ENCODE results near the gene ANKS1A. TPM values are rescaled to one million over a fixed set of nuclear protein-coding genes. Genes with fewer than 3 reads are reported as not detected.

The ANKS1A gene
- total RNA-seq, 1 donor: 4.8 TPM

- H3K27me3 ChIP-seq (ENCODE audit: insufficient read depth, low read length): no peaks in the 10 kb centered on the region
- no peak overlapping the region for H3K4me3 ChIP-seq (ENCODE audit: low read length)
- H3K4me1 ChIP-seq (ENCODE audit: insufficient read depth, low read length): no peaks in the 10 kb centered on the region
- H3K9me3 ChIP-seq (ENCODE audit: low read depth, low read length): no peaks in the 10 kb centered on the region
Observed at GRCh38 chr6:35065441-35065800, 176.4 kb downstream of the ANKS1A start.

GRCh38 chr6:35065870-35066269 is 176.8 kb downstream of the ANKS1A start:
- H3K9me3 ChIP-seq (ENCODE audit: low read depth, low read length): no peaks in the 10 kb centered on the region
- H3K27me3 ChIP-seq (ENCODE audit: insufficient read depth, low read length): no peaks in the 10 kb centered on the region
- no peaks in the 10 kb centered on the region for H3K4me1 ChIP-seq (ENCODE audit: insufficient read depth, low read length)
- no peak overlapping the region for H3K4me3 ChIP-seq (ENCODE audit: low read length)

DNA sequence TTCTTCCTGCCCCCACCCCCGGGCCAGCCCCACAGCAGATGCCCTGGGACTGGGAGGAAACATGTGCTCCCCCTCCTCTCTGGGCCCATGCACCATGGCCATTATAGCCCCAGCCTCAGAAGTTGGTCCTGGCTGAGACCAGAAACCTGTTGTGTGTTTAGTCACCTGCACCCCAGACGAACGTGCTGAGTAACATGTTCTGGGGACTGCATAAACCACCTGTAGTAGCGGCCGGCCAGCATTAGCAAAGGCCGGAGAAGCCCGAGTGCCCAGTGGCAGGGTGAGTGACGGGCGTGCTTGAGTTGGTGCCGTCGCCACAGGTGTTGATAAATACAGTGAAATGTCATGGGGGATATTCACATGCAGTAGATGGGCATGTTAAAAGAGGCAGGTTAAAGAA is 178.2 kb downstream of the ANKS1A start:
- no peaks in the 10 kb centered on the region for H3K27me3 ChIP-seq (ENCODE audit: insufficient read depth, low read length)
- no peak overlapping the region for H3K4me3 ChIP-seq (ENCODE audit: low read length)
- no peaks in the 10 kb centered on the region for H3K9me3 ChIP-seq (ENCODE audit: low read depth, low read length)
- H3K4me1 ChIP-seq (ENCODE audit: insufficient read depth, low read length): no peaks in the 10 kb centered on the region

DNA sequence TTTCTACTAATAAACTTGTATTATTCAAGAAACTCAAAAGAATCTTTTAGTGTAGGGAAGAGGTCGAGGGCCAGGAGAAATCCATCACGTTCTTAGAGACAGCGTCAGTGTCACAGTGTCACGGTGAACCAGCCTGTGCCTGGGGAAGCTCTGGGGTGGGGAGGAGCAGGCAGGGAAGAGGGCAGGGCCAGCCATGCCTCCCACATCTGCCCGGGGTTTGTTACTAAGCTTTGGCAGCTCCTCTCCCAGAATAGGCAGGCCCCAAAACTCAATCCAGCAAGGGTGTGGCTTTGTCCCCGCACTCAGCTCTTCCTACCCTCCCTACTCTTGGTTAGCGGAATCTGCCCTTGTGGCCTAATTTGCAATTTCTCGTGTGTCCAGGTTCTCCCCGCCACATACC is 179.2 kb downstream of the ANKS1A start:
- no peak overlapping the region for H3K4me3 ChIP-seq (ENCODE audit: low read length)
- no peaks in the 10 kb centered on the region for H3K9me3 ChIP-seq (ENCODE audit: low read depth, low read length)
- H3K4me1 ChIP-seq (ENCODE audit: insufficient read depth, low read length): no peaks in the 10 kb centered on the region
- no peaks in the 10 kb centered on the region for H3K27me3 ChIP-seq (ENCODE audit: insufficient read depth, low read length)

DNA sequence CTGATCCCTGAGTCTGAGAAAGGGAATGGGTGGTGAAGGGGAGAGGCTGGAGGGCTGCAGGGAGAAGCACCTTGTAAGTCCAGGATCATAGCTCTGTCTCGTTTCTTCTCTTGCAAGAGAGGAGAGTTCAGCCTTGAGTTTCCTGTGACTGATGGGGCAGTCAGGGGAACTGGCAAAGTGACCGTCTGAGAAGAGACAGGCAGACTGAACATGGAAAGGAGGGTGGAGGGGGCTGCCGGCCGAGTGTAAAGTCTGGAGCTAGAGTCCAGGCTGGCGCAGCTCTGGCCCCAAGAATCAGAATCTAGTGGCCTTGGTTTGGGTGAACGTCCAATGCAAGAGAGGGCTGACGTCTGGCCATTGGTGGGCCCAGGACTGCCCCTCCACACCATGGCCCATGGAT is 179.6 kb downstream of the ANKS1A start:
- H3K4me1 ChIP-seq (ENCODE audit: insufficient read depth, low read length): no peaks in the 10 kb centered on the region
- no peaks in the 10 kb centered on the region for H3K9me3 ChIP-seq (ENCODE audit: low read depth, low read length)
- no peaks in the 10 kb centered on the region for H3K27me3 ChIP-seq (ENCODE audit: insufficient read depth, low read length)

GRCh38 chr6:35069262-35069661 is 180.2 kb downstream of the ANKS1A start:
- H3K4me3 ChIP-seq (ENCODE audit: low read length): no peak overlapping the region
- H3K9me3 ChIP-seq (ENCODE audit: low read depth, low read length): no peaks in the 10 kb centered on the region
- no peaks in the 10 kb centered on the region for H3K4me1 ChIP-seq (ENCODE audit: insufficient read depth, low read length)
- no peaks in the 10 kb centered on the region for H3K27me3 ChIP-seq (ENCODE audit: insufficient read depth, low read length)

More for the DNA sequence above, 179.6 kb downstream of the ANKS1A start:
- H3K4me3 ChIP-seq (ENCODE audit: low read length): no peak overlapping the region

DNA sequence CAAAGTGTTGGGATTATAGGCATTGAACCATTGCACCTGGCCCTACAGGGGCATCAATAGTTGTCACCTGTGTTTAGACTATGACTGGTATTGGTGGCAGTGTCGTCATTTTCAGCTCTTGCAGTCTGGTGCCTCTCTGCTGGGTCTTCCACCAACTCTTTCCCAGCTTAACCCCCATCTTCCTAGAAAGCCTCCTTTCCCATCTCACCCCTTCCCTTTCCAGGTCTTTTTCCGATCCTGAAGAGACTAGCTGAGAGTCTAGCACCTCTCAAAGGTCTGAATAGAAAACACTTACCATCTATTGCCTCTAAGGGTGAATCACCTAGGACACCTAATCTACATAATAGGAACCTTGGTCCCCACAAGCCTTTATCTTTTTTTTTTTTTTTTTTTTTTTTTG is 181.1 kb downstream of the ANKS1A start:
- no peak overlapping the region for H3K4me3 ChIP-seq (ENCODE audit: low read length)
- H3K4me1 ChIP-seq (ENCODE audit: insufficient read depth, low read length): no peaks in the 10 kb centered on the region
- no peaks in the 10 kb centered on the region for H3K9me3 ChIP-seq (ENCODE audit: low read depth, low read length)
- H3K27me3 ChIP-seq (ENCODE audit: insufficient read depth, low read length): no peaks in the 10 kb centered on the region

- no peak overlapping the region for H3K4me3 ChIP-seq (ENCODE audit: low read length)
- no peaks in the 10 kb centered on the region for H3K9me3 ChIP-seq (ENCODE audit: low read depth, low read length)
- no peaks in the 10 kb centered on the region for H3K27me3 ChIP-seq (ENCODE audit: insufficient read depth, low read length)
- H3K4me1 ChIP-seq (ENCODE audit: insufficient read depth, low read length): no peaks in the 10 kb centered on the region
Observed at GRCh38 chr6:35071347-35071994, 182.4 kb downstream of the ANKS1A start.

- Histone ChIP-seq H3K27me3 (ENCODE audit: insufficient read depth, low read length) (no peaks in the 10 kb centered on the region), H3K4me3 (ENCODE audit: low read length) (no peak overlapping the region), H3K9me3 (ENCODE audit: low read depth, low read length) (no peaks in the 10 kb centered on the region), H3K4me1 (ENCODE audit: insufficient read depth, low read length) (no peaks in the 10 kb centered on the region)
Observed at GRCh38 chr6:35072051-35072697, 183.1 kb downstream of the ANKS1A start.

DNA sequence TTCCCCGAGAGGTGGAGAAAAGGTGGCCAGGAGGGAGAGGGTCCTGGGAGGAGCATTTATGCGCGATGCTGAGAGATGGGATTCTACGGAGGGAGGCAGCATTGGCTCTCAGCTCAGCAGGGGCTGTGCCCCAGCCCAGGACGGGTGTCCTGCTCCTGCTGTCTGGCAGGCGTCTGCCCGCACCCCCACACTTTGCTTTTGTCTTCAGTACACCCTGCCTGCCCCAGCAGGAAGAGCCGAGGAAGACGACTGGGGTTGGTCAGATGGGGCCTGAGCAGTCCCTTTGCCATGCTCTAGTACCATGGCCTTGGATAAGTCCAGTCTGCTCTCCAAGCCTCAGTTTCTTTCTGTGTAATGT is 183.6 kb downstream of the ANKS1A start:
- Histone ChIP-seq H3K4me1 (ENCODE audit: insufficient read depth, low read length) (no peaks in the 10 kb centered on the region), H3K27me3 (ENCODE audit: insufficient read depth, low read length) (no peaks in the 10 kb centered on the region), H3K4me3 (ENCODE audit: low read length) (no peak overlapping the region), H3K9me3 (ENCODE audit: low read depth, low read length) (no peaks in the 10 kb centered on the region)

DNA sequence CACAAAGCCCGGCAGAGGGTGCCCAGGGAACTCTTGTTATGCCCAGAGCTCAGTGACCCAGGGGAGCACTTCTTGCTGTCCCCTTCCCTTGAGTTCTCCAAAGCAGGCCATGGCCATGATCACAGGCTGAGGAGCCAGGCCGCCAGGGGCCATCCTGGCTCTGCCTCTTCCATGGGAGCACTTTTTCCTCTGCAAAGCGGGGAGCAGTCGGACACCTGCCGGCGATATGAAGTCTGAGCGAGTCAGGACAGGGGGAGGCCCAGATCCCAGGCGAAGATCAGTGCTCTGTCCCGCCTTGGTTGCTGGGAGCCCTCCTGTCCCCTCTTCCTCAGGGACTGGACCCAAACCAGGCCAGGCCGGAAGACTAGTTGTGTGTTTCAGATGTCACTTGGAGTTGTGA is 184.2 kb downstream of the ANKS1A start:
- Histone ChIP-seq H3K27me3 (ENCODE audit: insufficient read depth, low read length) (no peaks in the 10 kb centered on the region), H3K4me1 (ENCODE audit: insufficient read depth, low read length) (no peaks in the 10 kb centered on the region), H3K4me3 (ENCODE audit: low read length) (no peak overlapping the region)

GRCh38 chr6:35073766-35074471 is 184.9 kb downstream of the ANKS1A start:
- Histone ChIP-seq H3K9me3 (ENCODE audit: low read depth, low read length) (no peaks in the 10 kb centered on the region), H3K27me3 (ENCODE audit: insufficient read depth, low read length) (no peaks in the 10 kb centered on the region), H3K4me3 (ENCODE audit: low read length) (no peak overlapping the region), H3K4me1 (ENCODE audit: insufficient read depth, low read length) (no peaks in the 10 kb centered on the region)

More for the DNA sequence above, 184.2 kb downstream of the ANKS1A start:
- H3K9me3 ChIP-seq (ENCODE audit: low read depth, low read length): no peaks in the 10 kb centered on the region

DNA sequence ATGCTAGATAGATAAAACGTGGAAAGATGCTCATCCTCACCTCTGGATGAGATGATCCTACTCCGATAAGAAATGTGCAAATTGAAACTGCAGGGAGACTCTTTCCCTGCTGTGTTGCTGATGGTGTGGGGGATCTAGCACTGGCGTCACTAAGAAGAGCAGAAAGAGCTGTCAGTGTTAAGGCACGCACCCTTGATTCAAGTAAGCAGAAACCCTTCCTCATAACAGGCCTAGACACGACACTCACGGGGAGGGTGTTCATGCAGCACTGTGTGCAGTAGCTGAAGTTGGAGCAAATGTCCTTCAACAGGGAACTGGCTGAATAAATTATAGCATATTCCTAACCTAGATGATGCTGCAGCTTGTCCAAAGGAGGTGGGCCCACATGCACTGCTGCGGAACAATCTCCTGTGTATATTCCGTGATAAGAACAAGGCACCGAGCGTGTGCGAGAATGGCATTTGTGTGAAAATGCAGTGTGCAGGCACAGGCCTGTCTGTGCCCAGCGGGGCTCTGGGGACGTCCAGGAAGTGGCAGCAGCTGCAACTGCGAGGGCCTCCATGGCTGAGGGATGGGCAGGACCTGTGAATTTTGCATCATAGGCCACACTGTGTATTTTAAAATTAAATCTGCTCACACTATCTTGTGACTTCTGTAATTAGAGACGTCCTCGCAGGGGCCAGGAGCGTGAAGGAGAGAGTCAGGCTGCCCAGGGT is 188.1 kb downstream of the ANKS1A start:
- Histone ChIP-seq H3K4me3 (ENCODE audit: low read length) (no peak overlapping the region), H3K9me3 (ENCODE audit: low read depth, low read length) (no peaks in the 10 kb centered on the region), H3K4me1 (ENCODE audit: insufficient read depth, low read length) (peaks cover 10% of the 10 kb centered on the region), H3K27me3 (ENCODE audit: insufficient read depth, low read length) (no peaks in the 10 kb centered on the region)

- Histone ChIP-seq H3K27me3 (ENCODE audit: insufficient read depth, low read length) (no peaks in the 10 kb centered on the region), H3K4me1 (ENCODE audit: insufficient read depth, low read length) (peaks cover 10% of the 10 kb centered on the region), H3K9me3 (ENCODE audit: low read depth, low read length) (no peaks in the 10 kb centered on the region), H3K4me3 (ENCODE audit: low read length) (no peak overlapping the region)
Observed at GRCh38 chr6:35077713-35078105, 188.7 kb downstream of the ANKS1A start.

GRCh38 chr6:35078226-35078850 is 189.3 kb downstream of the ANKS1A start:
- H3K9me3 ChIP-seq (ENCODE audit: low read depth, low read length): no peaks in the 10 kb centered on the region
- H3K4me3 ChIP-seq (ENCODE audit: low read length): no peak overlapping the region
- no peaks in the 10 kb centered on the region for H3K27me3 ChIP-seq (ENCODE audit: insufficient read depth, low read length)
- peaks cover 10% of the 10 kb centered on the region for H3K4me1 ChIP-seq (ENCODE audit: insufficient read depth, low read length)
